ENCODE measurements around the gene COL6A2. TPM values are rescaled to one million over a fixed set of nuclear protein-coding genes. Genes with fewer than 3 reads are reported as not detected.

The COL6A2 gene
- polyA plus RNA-seq, 1 of the 3 experiments (the other 2 are of a cell fraction): 108 TPM

- TF ChIP-seq FOSL2 (IDR thresholded peaks at IDR 0.05; ENCODE audit: borderline replicate concordance, low read depth) (no peak), PBX3 (IDR thresholded peaks at IDR 0.05) (no peak), JUND (IDR thresholded peaks at IDR 0.05) (no peak), NRF1 (IDR thresholded peaks at IDR 0.05; ENCODE audit: low read depth, low read length) (no peak), YY1 (IDR thresholded peaks at IDR 0.05; ENCODE audit: low read depth) (no peak), TAF1 (IDR thresholded peaks at IDR 0.05; ENCODE audit: borderline replicate concordance, low read depth, low read length) (no peak), MAX (IDR thresholded peaks at IDR 0.05; ENCODE audit: low read depth) (no peak), POLR2AphosphoS5 (IDR thresholded peaks at IDR 0.05; ENCODE audit: low read depth, low read length) (no peak)
- Histone ChIP-seq H3K9ac (no peak overlapping the region), H3K79me2 (ENCODE audit: insufficient read depth) (no peaks in the 10 kb centered on the region), H3K36me3 (replicated peaks in 1 of 2; ENCODE audit: control insufficient read depth in 1 of 2, insufficient read depth in 2 of 2, low read length in 1 of 2) (peaks cover 3 to 31% of the 10 kb centered on the region in 2 experiments), H3K9me3 (no peaks in the 10 kb centered on the region), H3K4me3 (ENCODE audit: low read depth in 2 of 2, low read length in 1 of 2) (no peak overlapping the region), H3K9me2 (no peaks in the 10 kb centered on the region), H3K4me1 (ENCODE audit: control insufficient read depth in 1 of 2, insufficient read depth in 2 of 2, low read depth in 1 of 2, low read length in 1 of 2) (peaks cover 0 to 41% of the 10 kb centered on the region in 2 experiments; a peak in 1 of 4 replicates), H2AFZ (ENCODE audit: low read depth) (no peak overlapping the region), H3F3A (replicated peaks; ENCODE audit: insufficient read depth) (no peaks in the 10 kb centered on the region), H3K27me3 (ENCODE audit: insufficient read depth) (no peaks in the 10 kb centered on the region), H4K20me1 (ENCODE audit: insufficient read depth) (no peaks in the 10 kb centered on the region), H3K4me2 (no peak overlapping the region), H3K27ac (ENCODE audit: low read depth in 2 of 2, low read length in 1 of 2) (no peak overlapping the region; a peak in 1 of 4 replicates)
- POLR2A ChIA-PET: no interaction called here
- DNase-seq: no peak
- 92% methylated on average over 39 of the region's 47 CpGs for WGBS (ENCODE audit: low lambda C conversion rate)
- CTCF ChIA-PET: no interaction called here
Measured at GRCh38 chr21:46125846-46126301, 28.0 kb downstream of the COL6A2 start.

- no peak overlapping the region for H3K4me2 ChIP-seq
- no peaks in the 10 kb centered on the region for H3F3A ChIP-seq (replicated peaks; ENCODE audit: insufficient read depth)
- no peaks in the 10 kb centered on the region for H3K27me3 ChIP-seq (ENCODE audit: insufficient read depth)
- no peaks in the 10 kb centered on the region for H3K9me3 ChIP-seq
- H3K36me3 ChIP-seq (replicated peaks in 1 of 2; ENCODE audit: control insufficient read depth in 1 of 2, insufficient read depth in 2 of 2, low read length in 1 of 2): peaks cover under 1 to 24% of the 10 kb centered on the region in 2 experiments
- H3K9me2 ChIP-seq: no peaks in the 10 kb centered on the region
- no peak overlapping the region for H2AFZ ChIP-seq (ENCODE audit: low read depth)
- 96% methylated on average over 9 of the region's 32 CpGs for WGBS (ENCODE audit: low lambda C conversion rate)
- ChIA-PET POLR2A (no interaction called here), CTCF (interaction anchor here (0.7 to 2.0 kb wide), 2 partner anchors 9 to 26 kb away, joined by 3 to 5 read pairs; no protein-coding TSS in a partner anchor)
- H3K4me1 ChIP-seq (ENCODE audit: control insufficient read depth in 1 of 2, insufficient read depth in 2 of 2, low read depth in 1 of 2, low read length in 1 of 2): peaks cover 0 to 41% of the 10 kb centered on the region in 2 experiments; a peak in 1 of 4 replicates
- DNase-seq: peak; percentile 38
- H3K9ac ChIP-seq: no peak overlapping the region
- TF ChIP-seq RAD21 (IDR thresholded peaks at IDR 0.05; ENCODE audit: low read length): no peak
- TF ChIP-seq CHD2 (IDR thresholded peaks at IDR 0.05; ENCODE audit: low read length, partially characterized antibody): no peak
- no peak for TF ChIP-seq IRF3 (IDR thresholded peaks at IDR 0.05; ENCODE audit: low read depth, low read length)
- no peak for TF ChIP-seq FOXJ3 (CRISPR knock-in tag; IDR thresholded peaks at IDR 0.05)
- TF ChIP-seq MAX (IDR thresholded peaks at IDR 0.05; ENCODE audit: low read depth): no peak
- TF ChIP-seq POLR2AphosphoS5 (IDR thresholded peaks at IDR 0.05; ENCODE audit: low read depth, low read length): no peak
- no peak for TF ChIP-seq TCF12 (IDR thresholded peaks at IDR 0.05)
- TF ChIP-seq CTCF (IDR thresholded peaks at IDR 0.05): no peak
- no peak for TF ChIP-seq FOSL2 (IDR thresholded peaks at IDR 0.05; ENCODE audit: borderline replicate concordance, low read depth)
- no peak for TF ChIP-seq MXI1 (IDR thresholded peaks at IDR 0.05; ENCODE audit: low read depth, low read length)
- no peak for TF ChIP-seq USF1 (IDR thresholded peaks at IDR 0.05; ENCODE audit: borderline replicate concordance, low read depth)
- TF ChIP-seq EZH2phosphoT487 (IDR thresholded peaks at IDR 0.05; ENCODE audit: borderline replicate concordance, low read depth): no peak
- no peak for TF ChIP-seq SMC3 (IDR thresholded peaks at IDR 0.05; ENCODE audit: low read depth, low read length)
- no peak for TF ChIP-seq GATA2 (CRISPR knock-in tag; IDR thresholded peaks at IDR 0.05)
- TF ChIP-seq EP300 (IDR thresholded peaks at IDR 0.05; ENCODE audit: borderline replicate concordance in 1 of 2, low read depth in 1 of 2, low read length in 1 of 2): no peak
- peak overlapping the region in 1 of 2 experiments; percentile 94; a peak in 1 of 4 replicates for H3K27ac ChIP-seq (ENCODE audit: low read depth in 2 of 2, low read length in 1 of 2)
- no peak overlapping the region for H3K4me3 ChIP-seq (ENCODE audit: low read depth in 2 of 2, low read length in 1 of 2)
- H3K79me2 ChIP-seq (ENCODE audit: insufficient read depth): no peaks in the 10 kb centered on the region
- H4K20me1 ChIP-seq (ENCODE audit: insufficient read depth): no peaks in the 10 kb centered on the region
Measured at GRCh38 chr21:46126309-46127238, 28.7 kb downstream of the COL6A2 start.

Measured in SK-N-SH (cell line).